Stimulated activated CD8-positive, alpha-beta memory T cell treated with anti-CD3 and anti-CD28 coated beads, Interleukin-15, amount 100 ng/mL, for 48 hours (primary cell): ENCODE data around the gene GTPBP8.
"Not testable (repeated sequence)": the region's sequence is repeated elsewhere in the genome, so short reads cannot be mapped to it uniquely, and the experiment has no call there.

Source experiments
- DNase-seq, 2 donors: peaks; one replicate each; pipeline ENCODE4 v3.0.0-alpha.2; 2020; ENCODE audit warnings: low read depth in 2 of 2

The GTPBP8 gene

DNA sequence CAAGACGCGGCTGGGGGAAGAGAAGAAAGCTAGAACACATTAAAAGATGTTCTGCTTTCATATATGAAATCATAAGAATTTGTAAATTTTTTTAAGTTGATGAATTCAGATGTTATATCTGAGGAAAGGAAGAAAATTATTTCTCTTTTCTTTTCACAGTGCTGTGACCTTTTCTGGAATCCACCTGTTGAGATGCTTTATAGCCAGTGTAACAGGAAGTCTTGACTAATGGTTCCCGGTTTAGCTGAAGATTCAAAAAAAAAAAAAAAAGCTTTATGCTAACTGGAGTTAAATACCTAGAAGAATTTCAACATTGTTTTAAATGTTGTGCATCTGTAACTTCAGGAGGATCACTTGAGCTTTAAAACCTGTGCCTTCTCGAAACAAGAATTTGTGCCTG, 9.9 kb downstream of the GTPBP8 start:
- DNase-seq, result no peak

DNA sequence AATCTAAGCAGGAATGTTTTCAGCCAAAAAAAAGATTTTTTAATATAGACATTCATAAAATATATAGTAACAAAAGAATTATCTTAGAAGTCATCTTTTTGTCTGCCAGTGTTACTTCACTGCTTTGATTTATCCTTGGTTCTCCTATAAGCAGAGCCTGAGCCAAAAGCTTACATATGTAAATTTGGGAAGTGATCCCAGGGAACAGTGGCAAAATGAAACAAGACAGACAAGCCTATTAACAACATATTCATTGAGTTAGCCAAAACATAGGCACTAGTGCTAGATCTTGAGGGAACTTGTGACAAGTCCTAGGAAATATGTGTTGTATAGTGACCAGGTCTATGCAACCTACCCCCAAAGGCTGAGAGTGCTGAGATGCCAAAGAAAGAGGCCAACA, 11.3 kb downstream of the GTPBP8 start:
- DNase-seq, result no peak

DNA sequence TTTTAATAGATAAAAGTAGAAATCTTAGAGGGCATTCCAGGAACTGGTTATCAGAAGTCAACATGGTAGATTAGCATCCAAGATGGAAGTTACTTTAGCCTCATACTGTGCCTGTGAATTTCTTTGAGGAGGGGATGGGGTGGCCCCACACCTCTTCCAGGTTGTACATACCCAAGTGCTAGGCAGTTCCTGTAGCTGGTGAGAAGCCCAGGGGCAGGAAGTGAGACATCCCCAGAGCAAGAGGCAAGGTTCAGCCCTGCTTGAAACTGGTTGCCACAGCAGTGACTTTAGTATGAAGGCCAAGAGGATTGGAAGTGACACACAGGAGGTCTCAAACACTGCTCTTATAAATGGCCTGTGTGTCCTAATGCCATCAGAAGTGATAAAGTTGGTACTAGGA, 11.9 kb downstream of the GTPBP8 start:
- DNase-seq, result peak in 1 of 2 donors; percentile 19

DNA sequence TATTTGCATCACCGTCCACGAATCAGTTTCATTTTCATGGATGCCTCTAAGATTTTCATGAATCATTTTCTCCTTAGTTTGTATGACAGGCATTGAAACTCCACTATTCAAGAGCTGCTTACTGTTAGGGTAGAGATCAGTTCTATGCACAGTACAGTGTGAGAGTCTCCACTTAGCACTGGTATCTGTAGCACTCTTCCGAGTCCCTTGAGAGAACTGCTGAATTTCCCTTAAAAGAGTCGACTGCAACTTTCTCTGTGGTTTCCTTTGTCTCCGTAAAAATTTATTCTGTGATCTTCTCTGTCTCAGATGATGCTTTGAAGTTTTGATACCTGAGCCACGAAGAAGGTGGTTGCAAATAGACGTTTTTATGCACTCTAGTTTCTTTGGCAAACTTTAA, 14.8 kb downstream of the GTPBP8 start:
- no peak for DNase-seq

DNA sequence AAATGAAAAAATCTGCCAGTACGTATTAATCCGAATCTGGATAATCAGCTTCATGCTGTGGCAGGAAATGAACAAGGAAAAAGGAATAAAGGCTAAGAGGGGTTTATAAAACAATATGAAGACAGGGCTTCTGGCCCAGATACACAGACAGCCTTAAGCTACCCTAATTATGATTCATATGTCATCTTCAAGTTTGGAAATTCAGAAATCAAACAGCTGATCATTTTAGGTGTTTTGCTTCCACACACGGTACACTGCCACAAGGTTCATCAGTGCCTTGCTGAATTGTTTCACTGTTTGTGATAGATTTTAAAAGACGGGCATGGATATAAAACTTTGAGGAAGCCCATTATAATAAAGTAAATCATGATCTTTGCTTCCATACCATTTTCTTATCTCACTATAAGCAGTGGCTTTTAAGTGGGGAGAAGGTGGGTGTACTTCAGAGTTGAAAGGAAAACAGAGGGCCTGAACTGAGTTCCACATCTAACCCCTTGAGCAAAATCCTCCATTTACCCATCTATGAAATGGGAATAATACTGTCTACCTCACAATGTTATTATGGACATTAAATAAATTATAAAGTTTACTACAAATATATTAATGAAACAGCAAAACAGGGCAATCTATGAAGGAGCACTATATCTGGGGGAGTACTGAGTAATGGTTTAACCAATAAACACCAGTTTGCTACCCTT, 15.7 kb downstream of the GTPBP8 start:
- DNase-seq, result no peak

DNA sequence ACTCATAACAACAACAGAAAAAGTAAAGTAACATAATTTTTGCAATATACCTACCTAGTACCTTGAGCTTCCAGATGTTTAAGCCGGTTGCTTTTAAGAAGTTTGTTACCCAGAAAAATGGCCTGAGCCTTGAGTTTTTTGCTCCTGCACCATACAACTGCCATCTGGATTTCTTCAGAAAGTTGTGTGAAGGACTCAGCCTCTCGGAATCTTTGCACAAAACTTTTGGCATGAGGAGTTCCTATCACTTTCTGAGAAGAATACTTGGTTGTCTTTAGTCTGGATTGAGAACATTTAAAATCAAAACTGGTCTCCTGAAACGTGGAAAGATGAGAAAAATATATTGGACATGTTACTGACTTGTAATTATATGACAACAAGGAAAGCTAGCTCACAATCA, 17.3 kb downstream of the GTPBP8 start:
- DNase-seq, result no peak

DNA sequence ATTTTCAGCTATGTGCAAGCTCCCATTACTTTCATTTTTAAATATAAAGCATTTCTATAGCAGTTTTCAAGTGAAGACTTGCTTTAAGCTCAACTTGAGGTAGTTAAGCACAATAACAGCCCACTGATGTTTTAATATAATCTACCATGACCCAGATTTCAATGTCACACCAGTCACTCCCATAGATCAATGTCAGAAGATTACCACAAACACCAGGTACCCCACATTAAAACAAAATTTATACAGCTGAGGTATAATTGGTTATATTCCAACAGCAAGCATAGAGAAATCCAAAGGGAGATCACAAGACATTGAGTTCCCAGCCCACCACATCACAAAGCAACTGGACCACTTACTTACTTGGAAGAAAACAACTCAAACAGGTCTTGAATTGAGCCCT, 22.8 kb downstream of the GTPBP8 start:
- no peak for DNase-seq

DNA sequence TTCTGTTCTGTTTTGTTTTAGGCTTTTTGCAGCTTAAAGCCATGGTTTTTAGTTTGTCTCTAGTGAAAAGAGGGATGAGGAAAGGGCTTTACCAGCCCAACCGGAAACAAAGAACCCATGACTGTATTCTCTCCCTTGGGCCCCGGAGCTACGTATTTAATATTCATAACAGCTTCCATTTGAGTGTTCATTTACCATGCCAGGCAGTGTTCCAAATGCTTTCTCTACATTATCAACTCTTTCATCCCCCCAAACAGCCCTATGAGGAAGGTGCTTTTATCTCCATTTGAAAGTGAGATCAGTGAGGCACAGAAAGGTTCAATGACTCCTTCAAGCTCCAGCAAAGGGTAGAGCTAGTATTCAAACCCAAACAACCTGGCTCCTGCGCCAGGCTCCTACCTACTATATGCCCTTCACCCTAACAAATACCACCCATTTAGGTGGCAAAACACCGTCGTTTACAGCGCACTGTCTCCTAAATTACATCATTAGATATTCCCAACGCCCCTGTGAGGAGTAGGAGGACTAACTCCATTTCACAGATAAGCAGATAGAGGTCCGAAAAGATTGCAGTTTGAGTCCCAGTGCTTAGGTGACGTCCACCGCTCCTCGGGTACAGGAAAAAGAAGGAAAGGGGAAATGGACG, 27.9 kb downstream of the GTPBP8 start:
- DNase-seq, result no peak

DNA sequence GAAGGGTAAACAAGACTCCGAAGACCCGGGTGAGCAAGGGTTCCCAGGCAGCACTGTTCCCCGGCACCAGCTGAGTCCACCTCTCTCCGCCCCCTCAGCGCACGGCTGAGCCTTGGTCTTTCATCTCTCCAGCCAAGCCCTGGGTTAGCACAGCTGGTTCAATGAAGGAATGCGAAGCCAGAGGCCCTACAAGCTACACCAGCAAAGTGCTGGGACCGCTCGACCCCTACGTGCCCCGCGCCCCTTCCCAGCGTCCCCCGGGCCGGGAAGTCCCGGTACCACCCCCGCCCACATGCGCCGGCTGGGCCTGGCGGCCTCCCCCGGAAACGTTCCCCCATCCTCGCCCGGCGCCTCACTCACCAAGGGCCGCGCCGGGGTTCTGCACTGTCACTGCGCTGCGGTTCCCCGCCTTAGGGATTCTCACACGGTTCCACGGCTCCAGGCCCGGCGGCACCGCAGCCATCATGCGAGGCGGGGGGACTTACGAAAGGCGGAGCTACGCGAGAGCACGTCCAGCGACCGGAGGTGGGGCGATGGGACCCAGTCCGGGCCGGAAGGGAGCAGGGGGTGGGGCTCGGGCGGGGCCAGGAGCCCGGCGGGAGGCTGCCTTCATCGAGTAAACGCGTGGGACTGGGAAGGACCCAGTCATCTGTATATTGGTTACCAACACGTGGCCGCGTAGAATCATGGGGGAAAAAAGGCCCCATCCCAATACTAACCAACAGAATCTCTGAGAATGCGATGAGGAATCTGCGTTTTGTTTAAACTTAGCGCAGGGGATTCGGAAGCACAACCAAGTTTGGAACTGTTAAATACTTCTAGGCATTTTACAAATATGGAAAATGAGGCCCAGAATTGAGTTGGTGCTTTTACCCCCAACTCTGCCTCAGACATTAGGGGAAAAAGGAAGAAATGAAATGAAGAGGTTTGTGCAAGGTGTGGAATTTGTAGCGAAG, 28.7 kb downstream of the GTPBP8 start:
- DNase-seq, result peak; percentile 87 to 88

DNA sequence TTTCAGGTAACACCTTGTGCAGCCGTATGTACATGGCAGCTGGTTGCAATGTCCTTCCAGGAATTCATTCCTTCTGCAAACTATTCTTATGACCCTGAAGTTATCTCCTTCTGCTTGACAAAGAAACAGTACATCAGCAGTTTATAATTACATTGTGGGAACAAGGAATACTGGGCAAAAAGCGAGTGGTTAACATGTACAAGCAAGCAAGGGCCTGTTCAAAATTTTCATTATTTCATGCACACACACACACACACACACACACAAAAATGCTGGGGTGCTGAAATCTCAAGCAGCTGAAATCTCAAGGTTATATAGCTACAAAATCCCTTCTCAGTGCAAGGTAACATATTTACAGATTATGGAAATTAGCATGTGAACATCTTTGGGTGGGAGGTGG, 30.7 kb downstream of the GTPBP8 start:
- DNase-seq, result no peak

DNA sequence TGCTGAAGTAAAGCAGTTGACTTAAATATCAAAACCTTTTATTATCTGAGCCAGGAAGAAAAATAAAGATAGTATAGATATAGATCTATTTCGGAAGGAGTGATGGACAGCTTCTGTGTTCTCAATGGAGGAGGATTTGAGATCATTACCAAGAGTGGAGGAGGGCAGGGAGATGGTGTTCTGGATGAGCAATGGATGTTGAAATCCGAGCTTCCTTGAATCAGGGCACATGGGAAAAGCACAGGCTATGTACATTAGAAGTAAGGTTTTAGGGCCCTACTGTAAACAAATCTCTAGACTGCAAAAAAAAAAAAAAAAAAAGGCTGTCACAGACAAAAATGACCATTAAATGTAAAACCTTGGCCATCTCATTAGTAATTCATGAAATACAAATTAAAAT, 43.2 kb downstream of the GTPBP8 start:
- no peak for DNase-seq

DNA sequence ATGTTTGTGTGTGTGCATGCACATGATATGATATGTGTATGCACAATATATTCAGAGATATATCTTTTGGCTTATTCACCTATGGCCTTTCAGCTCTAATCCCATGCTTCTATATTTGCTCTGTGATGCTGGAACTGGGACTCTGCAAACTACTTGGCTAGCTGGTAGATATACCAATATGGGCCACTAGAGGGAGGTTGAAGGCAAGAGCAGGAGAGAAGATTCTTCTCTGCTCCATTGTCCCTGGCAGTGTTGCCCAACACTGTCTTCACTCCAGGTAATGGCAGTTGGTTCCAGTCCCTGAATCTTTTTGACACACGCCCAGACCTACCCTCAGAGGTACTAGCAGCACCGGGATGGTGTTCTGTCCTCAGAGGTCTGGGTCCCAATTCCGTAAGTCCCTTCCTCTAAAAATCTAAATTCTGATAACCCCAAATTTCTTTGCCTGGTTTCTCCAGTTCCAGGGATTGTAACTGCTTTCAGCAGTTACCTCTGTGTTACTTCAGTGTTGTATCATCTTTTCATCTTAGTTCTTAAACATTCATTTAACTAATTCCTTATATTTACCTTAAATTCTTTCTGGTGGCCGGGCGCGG, 44.7 kb downstream of the GTPBP8 start:
- no peak for DNase-seq

DNA sequence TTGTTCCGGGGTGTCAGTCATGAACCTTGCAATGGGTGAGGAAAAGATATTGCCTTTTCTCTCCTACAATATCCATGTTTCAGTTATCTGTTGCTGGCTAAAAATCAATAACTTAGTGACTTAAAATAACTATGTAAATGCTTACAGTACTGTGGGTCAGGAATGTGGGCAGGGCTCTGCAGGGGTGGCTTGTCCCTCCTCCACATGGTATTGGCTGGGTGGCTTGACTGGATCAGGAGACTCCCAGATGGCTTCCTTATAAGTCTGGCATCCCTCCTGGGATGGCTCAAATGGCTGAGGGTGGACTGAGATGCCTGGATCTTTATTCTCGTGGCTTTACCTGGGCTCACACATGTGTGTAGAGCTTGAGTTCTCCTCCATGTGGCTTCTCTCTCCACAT, 47.5 kb downstream of the GTPBP8 start:
- no peak for DNase-seq

DNA sequence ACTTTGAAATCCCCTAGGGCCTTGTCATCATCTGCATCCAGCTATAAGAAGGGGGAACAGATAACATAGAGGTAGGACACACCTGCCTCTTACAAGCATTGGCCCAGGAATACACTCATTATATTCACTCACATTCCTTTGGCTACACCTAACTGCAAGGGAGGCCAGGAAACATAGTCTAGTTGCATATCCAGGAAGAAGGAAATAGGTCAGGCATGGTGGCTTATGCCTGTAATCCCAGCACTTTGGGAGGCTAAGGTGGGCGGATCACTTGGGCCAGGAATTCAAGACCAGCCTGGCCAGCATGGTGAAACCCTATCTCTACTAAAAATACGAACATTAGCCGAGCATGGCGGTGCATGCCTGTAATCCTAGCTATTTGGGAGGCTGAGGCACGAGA, 48.8 kb downstream of the GTPBP8 start:
- DNase-seq, result no peak

DNA sequence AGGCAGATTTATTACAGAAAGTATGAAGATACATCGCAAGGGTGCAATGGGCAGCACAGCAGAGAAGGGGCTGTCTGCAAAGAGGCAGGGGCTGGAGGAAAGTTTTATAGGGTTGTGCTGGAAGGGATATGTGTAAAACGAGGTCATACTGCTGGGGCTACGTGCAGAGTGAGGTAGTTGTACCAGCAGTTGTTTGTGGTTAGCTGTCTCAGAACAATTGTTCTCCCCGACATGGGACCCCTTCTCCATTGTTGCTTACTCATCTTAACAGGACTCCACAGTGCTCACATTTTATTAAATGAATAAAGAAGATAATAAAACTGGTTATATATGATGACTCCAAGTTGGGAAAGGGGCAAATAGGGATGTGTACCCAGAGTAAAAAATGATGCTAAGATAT, 49.4 kb downstream of the GTPBP8 start:
- DNase-seq, result no peak

DNA sequence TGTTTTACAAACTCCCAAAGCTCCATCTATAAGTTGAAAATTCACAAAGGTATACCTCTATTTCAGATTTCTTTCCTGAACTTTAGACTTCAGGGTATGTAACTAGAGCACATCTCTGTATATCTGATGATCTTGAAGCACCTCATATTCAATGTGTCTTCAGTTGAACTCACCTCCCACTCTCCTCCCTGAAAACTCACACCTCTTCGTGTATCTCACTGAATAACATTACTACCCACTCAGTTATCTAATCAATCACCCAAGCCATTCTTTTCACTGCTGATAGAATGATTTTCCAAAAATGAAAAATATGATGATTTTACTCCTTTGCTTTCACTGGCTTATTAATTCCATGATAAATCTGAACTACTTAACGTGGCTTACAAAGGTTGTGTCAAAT, 52.9 kb downstream of the GTPBP8 start:
- DNase-seq, result no peak

DNA sequence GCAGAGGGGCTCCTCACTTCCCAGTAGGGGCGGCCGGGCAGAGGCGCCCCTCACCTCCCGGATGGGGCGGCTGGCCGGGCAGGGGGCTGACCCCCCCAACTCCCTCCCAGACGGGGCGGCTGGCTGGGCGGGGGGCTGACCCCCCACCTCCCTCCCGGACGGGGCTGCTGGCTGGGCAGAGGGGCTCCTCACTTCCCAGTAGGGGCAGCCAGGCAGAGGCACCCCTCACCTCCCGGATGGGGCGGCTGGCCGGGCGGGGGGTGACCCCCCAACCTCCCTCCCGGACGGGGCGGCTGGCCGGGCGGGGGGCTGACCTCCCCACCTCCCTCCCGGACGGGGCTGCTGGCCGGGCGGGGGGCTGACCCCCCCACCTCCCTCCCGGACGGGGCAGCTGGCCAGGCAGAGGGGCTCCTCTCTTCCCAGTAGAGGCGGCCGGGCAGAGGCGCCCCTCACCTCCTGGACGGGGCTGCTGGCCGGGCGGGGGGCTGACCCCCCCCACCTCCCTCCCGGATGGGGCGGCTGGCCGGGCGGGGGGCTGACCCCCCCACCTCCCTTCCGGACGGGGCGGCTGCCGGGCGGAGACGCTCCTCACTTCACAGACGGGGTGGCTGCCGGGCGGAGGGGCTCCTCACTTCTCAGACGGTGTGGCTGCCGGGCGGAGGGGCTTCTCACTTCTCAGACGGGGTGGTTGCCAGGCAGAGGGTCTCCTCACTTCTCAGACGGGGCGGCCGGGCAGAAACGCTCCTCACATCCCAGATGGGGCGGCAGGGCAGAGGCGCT, 55.6 kb downstream of the GTPBP8 start:
- DNase-seq, result not testable (repeated sequence)

DNA sequence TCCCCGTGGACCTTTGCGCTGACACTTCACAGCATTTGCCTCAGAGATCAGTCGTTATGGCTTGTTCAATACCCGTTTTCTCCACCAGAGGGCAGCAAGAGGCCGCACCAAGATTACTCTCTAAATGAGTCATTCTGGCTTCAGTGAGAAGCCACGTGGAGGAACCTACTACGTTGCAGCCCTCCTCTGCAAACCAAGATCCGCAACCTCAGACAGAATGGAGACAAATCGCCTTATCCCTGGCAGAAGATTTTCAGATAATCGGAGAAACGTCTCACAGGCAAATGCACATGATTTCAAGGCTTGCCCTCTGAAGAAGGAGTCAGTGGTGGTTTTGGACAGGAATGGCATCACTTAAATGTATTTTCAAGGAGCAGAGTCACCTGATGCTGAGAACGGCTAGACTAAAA, 60.5 kb downstream of the GTPBP8 start:
- DNase-seq, result peak; percentile 66 to 68
